Activated T-helper 1 cell treated with anti-CD3 and anti-CD28 coated beads, Interleukin-2, amount 50 U/mL, for 16 hours (primary cell): ENCODE measurements around the gene RRP8.

Experiments used
- DNase-seq, 2 donors: peaks; one replicate each; pipeline ENCODE4 v3.0.0-alpha.2; 2020; ENCODE audit warnings: low read depth in 1 of 2, low spot score in 1 of 2

Gene RRP8

GRCh38 chr11:6572215-6572614 is 31.2 kb downstream of the RRP8 start:
- DNase-seq, result no peak

DNA sequence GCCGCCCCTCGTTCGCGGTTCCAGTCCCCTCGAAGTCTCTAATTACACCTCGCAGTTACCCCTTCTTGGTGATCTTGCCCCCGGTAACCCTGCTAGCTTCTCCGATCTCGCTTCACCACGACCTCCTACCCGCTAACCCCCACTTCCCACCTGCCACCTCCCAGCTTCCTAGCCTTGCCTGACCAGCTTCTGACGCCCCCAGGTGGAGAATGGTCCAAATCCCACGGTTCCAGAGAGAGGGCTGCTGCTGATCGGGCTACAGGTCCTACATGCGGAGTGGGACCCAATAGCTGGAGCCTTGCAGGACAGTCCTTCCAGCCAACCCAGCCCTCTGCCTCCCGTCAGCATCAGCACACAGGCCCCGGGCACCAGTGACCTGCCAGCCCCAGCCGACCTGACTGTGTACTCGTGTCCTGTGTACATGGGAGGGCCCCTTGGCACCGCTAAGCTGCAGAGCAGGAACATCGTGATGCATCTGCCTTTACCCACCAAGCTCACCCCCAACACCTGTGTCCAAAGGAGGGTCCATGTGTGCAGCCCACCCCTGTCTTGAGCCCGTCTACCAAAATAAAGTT is 31.9 kb downstream of the RRP8 start:
- DNase-seq, result no peak

- DNase-seq, result no peak
These were observed 32.6 kb downstream of the RRP8 start for GRCh38 chr11:6570691-6571427.

GRCh38 chr11:6569706-6570105 is 33.7 kb downstream of the RRP8 start:
- no peak for DNase-seq

DNA sequence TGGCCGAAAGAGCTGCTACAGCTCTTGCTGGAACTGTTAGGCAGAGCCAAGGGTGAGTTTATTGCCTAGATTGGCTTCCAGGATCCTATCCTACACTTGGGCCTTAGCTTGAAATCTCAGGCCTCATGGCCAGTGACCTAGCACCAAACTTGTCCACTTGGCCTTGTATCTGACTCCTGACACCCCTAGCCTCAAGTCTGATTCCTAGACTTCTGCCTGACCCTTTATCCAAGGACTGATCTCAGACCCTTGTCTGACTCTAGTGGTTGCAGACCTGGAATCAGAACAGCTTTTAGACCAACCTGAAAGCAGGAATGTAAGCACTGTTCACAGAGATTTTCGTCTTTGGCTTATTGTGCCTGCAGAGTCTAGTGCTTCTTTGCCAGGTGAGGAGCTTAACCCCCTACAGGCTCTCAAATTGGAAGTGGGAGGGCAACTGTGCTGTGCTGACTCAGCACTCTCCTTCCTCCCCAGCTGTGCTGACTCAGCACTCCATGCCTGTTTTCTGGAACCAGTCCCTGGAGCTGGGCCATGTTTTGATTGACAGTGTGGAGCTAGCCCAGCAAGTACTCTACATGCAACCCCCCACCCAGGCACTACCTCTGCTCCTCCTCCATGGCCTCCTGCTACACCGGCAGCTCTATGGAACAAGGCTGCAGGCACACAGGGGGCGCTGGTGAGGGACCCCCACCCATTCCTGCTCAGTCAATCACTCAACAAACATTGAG is 35.1 kb downstream of the RRP8 start:
- no peak for DNase-seq

GRCh38 chr11:6567371-6567745 is 36.1 kb downstream of the RRP8 start:
- no peak for DNase-seq

- DNase-seq, result no peak
These were observed 36.6 kb downstream of the RRP8 start for GRCh38 chr11:6566704-6567370.

- DNase-seq, result no peak
These were observed 37.3 kb downstream of the RRP8 start for GRCh38 chr11:6565988-6566703.

GRCh38 chr11:6565325-6565724 is 38.1 kb downstream of the RRP8 start:
- no peak for DNase-seq

DNA sequence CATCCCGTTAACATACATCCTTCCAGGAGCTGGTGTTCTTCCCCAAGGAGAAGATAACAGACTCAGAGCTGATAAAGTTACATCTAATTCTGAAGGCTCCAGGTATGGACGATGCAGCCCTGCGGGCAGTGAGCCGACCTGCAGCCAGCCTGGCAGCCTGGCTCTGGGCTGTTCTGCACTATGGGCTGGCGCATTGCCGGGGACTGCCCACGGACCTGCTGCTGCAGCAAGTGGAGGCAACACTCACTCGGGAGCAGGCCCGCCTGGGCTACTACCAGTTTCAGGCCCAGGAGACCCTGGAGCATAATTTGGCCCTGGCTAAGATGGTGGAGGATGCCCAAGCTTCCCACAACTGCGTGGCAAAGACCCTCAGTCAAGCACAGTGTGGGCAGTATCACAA is 39.7 kb downstream of the RRP8 start:
- DNase-seq, result no peak

DNA sequence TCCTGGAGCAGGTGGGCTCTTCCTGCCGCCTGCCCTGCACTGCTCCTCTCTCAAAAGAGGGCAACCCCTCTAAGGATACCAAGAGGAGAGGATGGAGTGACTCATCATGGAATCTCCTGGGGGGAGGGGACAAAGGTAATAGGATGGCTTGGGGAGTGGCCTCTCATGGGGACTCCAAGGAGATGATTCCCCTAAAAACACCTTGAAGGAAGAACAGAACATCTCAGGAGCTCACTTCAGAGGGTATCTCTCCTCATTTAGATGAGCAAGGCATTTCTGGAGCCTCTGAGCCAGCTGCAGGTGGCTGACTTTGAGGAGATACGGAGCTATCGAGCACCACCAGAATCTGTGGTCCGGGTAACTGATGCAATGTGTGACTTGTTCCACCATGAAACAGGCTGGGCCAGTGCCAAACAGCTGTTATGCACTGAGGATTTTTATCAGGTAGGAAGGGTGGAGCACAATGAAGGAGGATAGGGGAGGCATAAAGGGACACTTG is 40.2 kb downstream of the RRP8 start:
- no peak for DNase-seq

DNA sequence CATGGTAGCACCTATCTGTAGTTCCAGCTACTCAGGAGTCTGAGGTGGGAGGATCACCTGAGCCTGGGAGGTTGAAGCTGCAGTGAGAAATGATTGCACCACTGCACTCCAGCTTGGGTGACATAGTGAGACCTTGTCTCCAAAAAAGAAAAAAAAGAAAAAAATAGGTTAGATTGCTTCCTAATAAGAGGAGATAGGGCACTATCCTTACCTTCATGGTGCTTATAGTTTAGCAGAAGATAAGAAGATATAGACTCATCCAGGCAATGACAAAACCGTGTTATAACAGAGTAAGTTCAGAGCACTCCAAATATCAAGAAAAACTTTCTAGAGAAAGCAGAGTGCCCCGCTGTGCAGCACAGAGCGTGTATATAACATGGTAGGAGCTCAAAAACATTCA is 42.1 kb downstream of the RRP8 start:
- no peak for DNase-seq

GRCh38 chr11:6559369-6559768 is 44.0 kb downstream of the RRP8 start:
- no peak for DNase-seq

GRCh38 chr11:6557761-6558674 is 45.4 kb downstream of the RRP8 start:
- DNase-seq, result no peak

GRCh38 chr11:6557063-6557462 is 46.4 kb downstream of the RRP8 start:
- DNase-seq, result no peak

GRCh38 chr11:6556139-6556949 is 47.1 kb downstream of the RRP8 start:
- DNase-seq, result no peak

DNA sequence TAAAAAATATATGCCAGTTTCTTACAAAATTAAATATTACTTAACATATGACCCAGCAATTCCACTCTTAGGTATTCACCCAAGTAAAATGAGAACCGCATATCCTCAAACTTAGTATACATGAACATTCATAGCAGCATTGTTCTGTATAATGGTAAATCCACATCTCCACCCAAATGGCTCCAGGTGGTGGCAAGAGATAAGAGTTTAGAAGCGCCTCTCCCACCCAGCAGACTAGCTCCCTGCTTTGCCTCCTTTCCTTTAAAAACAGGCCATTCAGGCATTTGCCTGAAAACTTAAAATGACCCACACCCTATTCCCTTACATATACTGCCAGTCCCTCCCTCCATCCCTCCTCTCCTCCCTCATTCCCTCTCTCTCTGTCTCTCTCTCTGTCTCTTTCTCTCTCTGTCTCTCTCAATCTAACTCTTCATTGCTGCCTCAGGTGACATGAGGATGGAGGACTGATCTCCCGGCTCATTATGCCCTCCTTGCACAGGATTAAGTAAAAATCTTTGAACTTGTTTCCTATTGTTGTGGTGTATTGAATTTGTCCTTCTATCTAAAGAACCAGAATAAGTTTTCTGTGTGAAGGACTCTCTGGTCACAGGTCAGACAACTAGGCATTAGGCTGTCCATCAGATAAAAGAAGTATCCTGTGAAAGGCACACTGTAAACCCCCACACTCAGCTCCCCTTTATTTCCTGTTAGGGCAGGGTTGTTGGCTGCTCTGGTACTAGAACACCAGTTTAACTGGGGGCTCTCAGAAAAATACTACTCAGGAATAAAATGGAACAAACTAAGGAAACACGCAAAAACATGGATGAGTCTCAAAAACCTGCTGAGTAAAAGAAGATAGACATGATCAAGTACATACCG is 48.3 kb downstream of the RRP8 start:
- no peak for DNase-seq

GRCh38 chr11:6553634-6554033 is 49.8 kb downstream of the RRP8 start:
- DNase-seq, result no peak
